Adrenal gland (tissue), 5 donors: ENCODE data around the gene ELF5.

ENCODE experiments used
- POLR2A ChIP-seq, 2 donors: fragments of 450-650 bp; IDR thresholded peaks; one replicate each; pipeline ENCODE4 v1.6.1; 2017; ENCODE audit warnings: antibody characterized with exemption in 2 of 2, mild to moderate bottlenecking in 2 of 2, moderate library complexity in 1 of 2
- TF ChIP-seq, protein P1 (sequence below), 6 experiments: fragments of 450-650 bp in 4 of 6; fragments of 200-600 bp in 2 of 6; sonication (generic) in 1 of 6; IDR thresholded peaks; 1 replicate in 5 of 6; 2 replicates in 1 of 6; pipeline versions ENCODE4 v1.5.1 to v1.8.0; 2016 to 2021; ENCODE audit warnings: antibody characterized with exemption in 6 of 6, mild to moderate bottlenecking in 2 of 6, moderate library complexity in 1 of 6
- donor health status: DM: no; HTN: no; CAD: no.

DNA sequence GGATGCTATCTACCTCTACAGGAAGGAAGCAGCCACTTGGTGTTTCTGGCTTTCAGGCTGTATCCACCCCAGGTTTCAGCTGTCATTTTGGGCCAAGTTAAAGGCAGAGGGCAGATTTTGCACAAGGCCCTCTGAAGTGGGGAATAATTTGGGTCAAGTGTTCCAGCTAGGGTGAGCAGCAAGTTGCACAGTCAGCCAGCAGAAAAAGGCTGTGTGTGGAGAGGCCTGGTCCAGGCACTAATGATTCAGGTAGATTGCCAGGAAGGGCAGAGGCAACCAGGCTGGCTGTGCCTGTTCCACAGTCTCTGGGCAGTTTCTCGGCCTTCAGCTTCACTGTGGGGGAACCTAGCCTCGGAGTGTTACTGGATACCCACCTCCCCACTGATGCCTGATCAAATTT lies 8.6 kb upstream of the ELF5 start:
- TF ChIP-seq, protein P1, sequence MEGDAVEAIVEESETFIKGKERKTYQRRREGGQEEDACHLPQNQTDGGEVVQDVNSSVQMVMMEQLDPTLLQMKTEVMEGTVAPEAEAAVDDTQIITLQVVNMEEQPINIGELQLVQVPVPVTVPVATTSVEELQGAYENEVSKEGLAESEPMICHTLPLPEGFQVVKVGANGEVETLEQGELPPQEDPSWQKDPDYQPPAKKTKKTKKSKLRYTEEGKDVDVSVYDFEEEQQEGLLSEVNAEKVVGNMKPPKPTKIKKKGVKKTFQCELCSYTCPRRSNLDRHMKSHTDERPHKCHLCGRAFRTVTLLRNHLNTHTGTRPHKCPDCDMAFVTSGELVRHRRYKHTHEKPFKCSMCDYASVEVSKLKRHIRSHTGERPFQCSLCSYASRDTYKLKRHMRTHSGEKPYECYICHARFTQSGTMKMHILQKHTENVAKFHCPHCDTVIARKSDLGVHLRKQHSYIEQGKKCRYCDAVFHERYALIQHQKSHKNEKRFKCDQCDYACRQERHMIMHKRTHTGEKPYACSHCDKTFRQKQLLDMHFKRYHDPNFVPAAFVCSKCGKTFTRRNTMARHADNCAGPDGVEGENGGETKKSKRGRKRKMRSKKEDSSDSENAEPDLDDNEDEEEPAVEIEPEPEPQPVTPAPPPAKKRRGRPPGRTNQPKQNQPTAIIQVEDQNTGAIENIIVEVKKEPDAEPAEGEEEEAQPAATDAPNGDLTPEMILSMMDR (IDR thresholded peaks at IDR 0.05): no peak
- TF ChIP-seq POLR2A (IDR thresholded peaks at IDR 0.05): no peak
